Measurements from ENCODE around the gene GNG10.
"Not testable (repeated sequence)": the region's sequence is repeated elsewhere in the genome, so short reads cannot be mapped to it uniquely, and the experiment has no call there.

The GNG10 gene

GRCh38 chr9:111657051-111657450 lies 4.4 kb upstream of the GNG10 start:
- DNase-seq = no peak

- no peak for DNase-seq
Measured at GRCh38 chr9:111658943-111659342, 2.5 kb upstream of the GNG10 start.

GRCh38 chr9:111659691-111660090 lies 1.7 kb upstream of the GNG10 start:
- DNase-seq = no peak

GRCh38 chr9:111661802-111662521 lies 557 bp downstream of the GNG10 start:
- no peak for DNase-seq

- DNase-seq = no peak
Measured at GRCh38 chr9:111662576-111663300, 1.3 kb downstream of the GNG10 start.

GRCh38 chr9:111663301-111663823 lies 2.0 kb downstream of the GNG10 start:
- no peak for DNase-seq

GRCh38 chr9:111668026-111668573 lies 6.7 kb downstream of the GNG10 start:
- DNase-seq = no peak

GRCh38 chr9:111668601-111669000 lies 7.2 kb downstream of the GNG10 start:
- DNase-seq = not testable (repeated sequence)

- no peak for DNase-seq
Measured at GRCh38 chr9:111674319-111674718, 12.9 kb downstream of the GNG10 start.

- no peak for DNase-seq
Measured at GRCh38 chr9:111676116-111676515, 14.7 kb downstream of the GNG10 start.

GRCh38 chr9:111678293-111678692 lies 16.9 kb downstream of the GNG10 start:
- no peak for DNase-seq

- DNase-seq = no peak
Measured at GRCh38 chr9:111679199-111679598, 17.8 kb downstream of the GNG10 start.

GRCh38 chr9:111683392-111683791 lies 22.0 kb downstream of the GNG10 start:
- DNase-seq = no peak

GRCh38 chr9:111691672-111692329 lies 30.4 kb downstream of the GNG10 start:
- DNase-seq = no peak

GRCh38 chr9:111696796-111697195 lies 35.4 kb downstream of the GNG10 start:
- no peak for DNase-seq

- no peak for DNase-seq
Measured at GRCh38 chr9:111700776-111701175, 39.4 kb downstream of the GNG10 start.

- DNase-seq = no peak
Measured at GRCh38 chr9:111704503-111704902, 43.1 kb downstream of the GNG10 start.

- no peak for DNase-seq
Measured at GRCh38 chr9:111711548-111711947, 50.1 kb downstream of the GNG10 start.

- no peak for DNase-seq
Measured at GRCh38 chr9:111712369-111712768, 51.0 kb downstream of the GNG10 start.

GRCh38 chr9:111715471-111715870 lies 54.1 kb downstream of the GNG10 start:
- DNase-seq = no peak

- DNase-seq = no peak
Measured at GRCh38 chr9:111719541-111719940, 58.1 kb downstream of the GNG10 start.
